GM13976 (cell line): ENCODE data around the gene KLHL12.
A peak's percentile ranks its signal among the peaks of the same experiment; 100 is the strongest.

Source experiments
- DNase-seq: peaks from one replicate; pipeline ENCODE4 v3.0.0; 2012; ENCODE audit warnings: low spot score
- CTCF ChIP-seq: IDR thresholded peaks from 2 replicates; pipeline ENCODE4 v1.5.1; 2012; ENCODE audit warnings: borderline replicate concordance, mild to moderate bottlenecking; ENCODE audit not compliant: insufficient read depth; ENCODE audit errors: extremely low read depth, missing control alignments, control extremely low read depth
- in situ Hi-C: fragments of 300-500 bp; cut with MboI; formaldehyde crosslinking; loops from one replicate; pipeline ENCODE4 v1.12.0; 2022; ENCODE audit warnings: low sequenced_read_pairs, mixed read lengths, inconsistent platforms; ENCODE audit not compliant: unreplicated experiment

Gene KLHL12

GRCh38 chr1:202967684-202968281, 40.7 kb upstream of the KLHL12 start:
- peak; percentile 40 for DNase-seq

GRCh38 chr1:202966006-202966898, 39.2 kb upstream of the KLHL12 start:
- in situ Hi-C loops: no loop called here
- DNase-seq: no peak
- TF ChIP-seq CTCF: no peak

More at GRCh38 chr1:202967684-202968281, 40.7 kb upstream of the KLHL12 start:
- in situ Hi-C loops: no loop called here
- TF ChIP-seq CTCF: no peak

- in situ Hi-C loops: no loop called here
- no peak for DNase-seq
- TF ChIP-seq CTCF: no peak
Measured at GRCh38 chr1:202965422-202965821, 38.4 kb upstream of the KLHL12 start.

- TF ChIP-seq CTCF: no peak
- no peak for DNase-seq
- in situ Hi-C loops: no loop called here
Measured at GRCh38 chr1:202964791-202965410, 37.9 kb upstream of the KLHL12 start.

- TF ChIP-seq CTCF: no peak
- DNase-seq: no peak
- in situ Hi-C loops: no loop called here
Measured at GRCh38 chr1:202961220-202961880, 34.3 kb upstream of the KLHL12 start.

- TF ChIP-seq CTCF: no peak
- in situ Hi-C loops: no loop called here
- no peak for DNase-seq
Measured at GRCh38 chr1:202959276-202959620, 32.2 kb upstream of the KLHL12 start.
